MCF 10A (cell line): Measurements from ENCODE around the gene PLAAT4. TPM values are rescaled to one million over a fixed set of nuclear protein-coding genes. Genes with fewer than 3 reads are reported as not detected.
A peak's percentile ranks its signal among the peaks of the same experiment; 100 is the strongest.

Source experiments
- BruUV-seq: library from RNA; stranded (reverse); fragments of 400-500 nt; replicated peaks from 2 replicates; lab custom pipeline; 2021; lab: Mats Ljungman, UMichigan
- CTCF ChIA-PET: fragments of 300-600 bp; sonication (Branson Sonifier 250); formaldehyde crosslinking; extraction: SDS; loops from one replicate; lab custom pipeline; 2021; ENCODE audit warnings: antibody characterized with exemption, inconsistent platforms; lab: Yijun Ruan, JAX
- POLR2A ChIA-PET: fragments of 300-600, 350-650 bp; sonication (Branson Sonifier 250); formaldehyde crosslinking; extraction: SDS; loops from one replicate; lab custom pipeline; 2020; ENCODE audit warnings: antibody characterized with exemption, inconsistent platforms; lab: Yijun Ruan, JAX
- DNase-seq: peaks from one replicate; pipeline ENCODE4 v3.0.0-alpha.2; 2018; ENCODE audit not compliant: unreplicated experiment
- H3K27ac Mint-ChIP-seq: one replicate; pipeline ENCODE4 v1.8.0; 2022; ENCODE audit warnings: mild to moderate bottlenecking, low read depth, mixed read lengths; ENCODE audit not compliant: unreplicated experiment
- H3K27me3 Mint-ChIP-seq: one replicate; pipeline ENCODE4 v1.8.0; 2022; ENCODE audit warnings: mixed read lengths; ENCODE audit not compliant: insufficient read depth, unreplicated experiment
- H3K36me3 Mint-ChIP-seq: one replicate; pipeline ENCODE4 v1.8.0; 2022; ENCODE audit warnings: mild to moderate bottlenecking, moderate library complexity, mixed read lengths; ENCODE audit not compliant: insufficient read depth, unreplicated experiment
- H3K4me1 Mint-ChIP-seq: one replicate; pipeline ENCODE4 v1.8.0; 2022; ENCODE audit warnings: mixed read lengths; ENCODE audit not compliant: insufficient read depth, unreplicated experiment
- H3K4me3 Mint-ChIP-seq: one replicate; pipeline ENCODE4 v1.8.0; 2022; ENCODE audit warnings: mild to moderate bottlenecking, moderate library complexity, mixed read lengths; ENCODE audit not compliant: unreplicated experiment
- H3K9me3 Mint-ChIP-seq: one replicate; pipeline ENCODE4 v1.8.0; 2022; ENCODE audit warnings: mixed read lengths; ENCODE audit not compliant: unreplicated experiment
- CTCF ChIP-seq: fragments of 200-600 bp; IDR thresholded peaks from one replicate; pipeline ENCODE4 v1.8.0; 2022; ENCODE audit warnings: antibody characterized with exemption, mild to moderate bottlenecking; ENCODE audit not compliant: unreplicated experiment
- intact Hi-C: fragments of 100-400 bp; cut with micrococcal nuclease; formaldehyde crosslinking; loops from 2 replicates; pipeline ENCODE4 v1.14.1; 2022
- total RNA-seq: library from RNA; stranded (reverse); gene quantifications from 2 replicates; pipeline ENCODE4 v1.2.3, GENCODE V29; 2022

Gene PLAAT4
- total RNA-seq, 1 experiment from 2014 or later = 0.96 TPM

GRCh38 chr11:63592975-63593395, 56.4 kb downstream of the PLAAT4 start:
- peaks cover 4% of the 10 kb centered on the region for H3K4me1 Mint-ChIP-seq
- no peak overlapping the region for H3K27ac Mint-ChIP-seq
- no peak overlapping the region for H3K4me3 Mint-ChIP-seq
- no peaks in the 10 kb centered on the region for H3K36me3 Mint-ChIP-seq
- no peaks in the 10 kb centered on the region for H3K9me3 Mint-ChIP-seq
- intact Hi-C loops = loop anchor here (1.0 kb wide), 2 partner anchors 41 to 145 kb away; no protein-coding TSS in a partner anchor
- peak; percentile 28 for DNase-seq
- peak; percentile 52 for TF ChIP-seq CTCF
- no TSS peak for BruUV-seq
- POLR2A ChIA-PET = no interaction called here
- CTCF ChIA-PET = interaction anchor here (0.5 to 1.6 kb wide), 4 partner anchors 10 to 242 kb away, joined by 3 to 5 read pairs (median 3); no protein-coding TSS in a partner anchor
- no peaks in the 10 kb centered on the region for H3K27me3 Mint-ChIP-seq

GRCh38 chr11:63595296-63595695, 58.7 kb downstream of the PLAAT4 start:
- intact Hi-C loops = no loop called here
- no peak overlapping the region for H3K4me3 Mint-ChIP-seq
- no peaks in the 10 kb centered on the region for H3K27me3 Mint-ChIP-seq
- no TSS peak for BruUV-seq
- peaks cover 12% of the 10 kb centered on the region for H3K4me1 Mint-ChIP-seq
- peak; percentile 11 for DNase-seq
- TF ChIP-seq CTCF = no peak
- no peaks in the 10 kb centered on the region for H3K36me3 Mint-ChIP-seq
- no peaks in the 10 kb centered on the region for H3K9me3 Mint-ChIP-seq
- POLR2A ChIA-PET = interaction anchor here (1.2 kb wide), 1 partner anchor 28 kb away, joined by 5 read pairs; no protein-coding TSS in a partner anchor
- CTCF ChIA-PET = interaction anchor here (0.7 to 1.4 kb wide), 2 partner anchors 39 to 561 kb away, joined by 3 to 4 read pairs; no protein-coding TSS in a partner anchor
- no peak overlapping the region for H3K27ac Mint-ChIP-seq

Other genes starting within 250 kb of the PLAAT4 start
- not detected in 2 replicates for gene SLC22A9, start 167.0 kb upstream of the PLAAT4 start, total RNA-seq
- not detected in 2 replicates for gene PLAAT5, start 45.6 kb upstream of the PLAAT4 start, total RNA-seq
- not detected in 2 replicates for gene LGALS12, start 30.7 kb upstream of the PLAAT4 start, total RNA-seq
- 0.58 TPM in 1 of 2 replicates, not detected in the other for gene PLAAT2, start 26.6 kb downstream of the PLAAT4 start, total RNA-seq
- 3.6 and 3.9 TPM in 2 replicates for gene PLAAT3, start 77.6 kb downstream of the PLAAT4 start, total RNA-seq
- gene ATL3, start 134.6 kb downstream of the PLAAT4 start, total RNA-seq = 74.0 and 77.1 TPM in 2 replicates
- 95.4 and 129 TPM in 2 replicates for gene RTN3, start 144.7 kb downstream of the PLAAT4 start, total RNA-seq
- 2.6 and 5.2 TPM in 2 replicates for gene ZFTA, start 232.0 kb downstream of the PLAAT4 start, total RNA-seq